K562 (cell line): ENCODE results near the gene MLLT1. TPM values are rescaled to one million over a fixed set of nuclear protein-coding genes. Genes with fewer than 3 reads are reported as not detected.
A peak's percentile ranks its signal among the peaks of the same experiment; 100 is the strongest.

ENCODE experiments used
- ATF1 ChIP-seq, 2 experiments: fragments of 450-650 bp in 1 of 2; IDR thresholded peaks; 2 replicates each; pipeline ENCODE4 v1.6.1; 2016; ENCODE audit warnings: missing compliant biosample characterization in 1 of 2, missing genetic modification characterization in 1 of 2
- CBX1 ChIP-seq: sonication (generic); IDR thresholded peaks from 2 replicates; pipeline ENCODE4 v1.6.1; 2016; ENCODE audit warnings: antibody characterized with exemption, low read depth, mild to moderate bottlenecking
- CBX2 ChIP-seq: fragments of 200-600 bp; sonication (generic); IDR thresholded peaks from one replicate; pipeline ENCODE4 v1.6.1; 2012; ENCODE audit warnings: mild to moderate bottlenecking, low read length, inconsistent platforms; ENCODE audit not compliant: insufficient read depth, poor library complexity, severe bottlenecking
- EHMT2 ChIP-seq: fragments of 450-650 bp; IDR thresholded peaks from 2 replicates; pipeline ENCODE4 v1.6.1; 2018; ENCODE audit warnings: antibody characterized with exemption
- ELF4 ChIP-seq: fragments of 450-650 bp; formaldehyde crosslinking; IDR thresholded peaks from 2 replicates; pipeline ENCODE4 v1.4.0; 2022; ENCODE audit warnings: missing genetic modification characterization
- HMGN3 ChIP-seq: IDR thresholded peaks from 2 replicates; pipeline ENCODE4 v1.6.1; 2011; ENCODE audit warnings: borderline replicate concordance, low read depth, mild to moderate bottlenecking, mixed read lengths, low read length; ENCODE audit not compliant: insufficient read length; ENCODE audit errors: extremely low read depth
- NR2C1 ChIP-seq, 2 experiments: fragments of 450-650 bp; IDR thresholded peaks; 2 replicates each; pipeline ENCODE4 v1.6.1; 2017; ENCODE audit warnings: mild to moderate bottlenecking in 2 of 2, antibody characterized with exemption in 1 of 2, inconsistent platforms in 1 of 2, missing compliant biosample characterization in 1 of 2, missing genetic modification characterization in 1 of 2
- NRF1 ChIP-seq, 2 experiments: fragments of 450-650 bp; IDR thresholded peaks in 1 of 2; conservative IDR thresholded peaks in 1 of 2; 2 replicates each; pipeline ENCODE4 v1.6.1; 2014; ENCODE audit warnings: mild to moderate bottlenecking in 2 of 2
- PHB ChIP-seq: fragments of 250-450 bp; sonication (Bioruptor Pico); IDR thresholded peaks from 2 replicates; pipeline ENCODE4 v1.5.0; 2021
- RAD21 ChIP-seq, 2 experiments: fragments of 250-450 bp in 1 of 2; fragments of 450-650 bp in 1 of 2; sonication (Bioruptor Pico) in 1 of 2; formaldehyde crosslinking in 1 of 2; IDR thresholded peaks in 1 of 2; conservative IDR thresholded peaks in 1 of 2; 2 replicates each; pipeline versions ENCODE4 v1.4.0 to v1.8.0; 2020 to 2022; ENCODE audit warnings: mild to moderate bottlenecking in 2 of 2, moderate library complexity in 1 of 2
- RBBP5 ChIP-seq: fragments of 200-600 bp; sonication (generic); IDR thresholded peaks from 2 replicates; pipeline ENCODE4 v1.6.1; 2012; ENCODE audit warnings: borderline replicate concordance, mild to moderate bottlenecking, low read length, control low read depth, inconsistent platforms; ENCODE audit not compliant: insufficient read depth, poor library complexity, severe bottlenecking
- SRSF3 ChIP-seq: fragments of 200-400 bp; formaldehyde crosslinking; IDR thresholded peaks from 2 replicates; pipeline ENCODE4 v1.6.1; 2016; ENCODE audit warnings: mild to moderate bottlenecking, low read length, moderate library complexity; ENCODE audit not compliant: insufficient read depth
- TARDBP ChIP-seq: fragments of 450-650 bp; IDR thresholded peaks from 2 replicates; pipeline ENCODE4 v1.6.1; 2016
- ZNF175 ChIP-seq: fragments of 200-800 bp; sonication (Bioruptor generic); IDR thresholded peaks from 2 replicates; pipeline ENCODE4 v1.6.1; 2016; ENCODE audit warnings: low read depth, mild to moderate bottlenecking, missing genetic modification characterization, missing compliant biosample characterization
- ZNF347 ChIP-seq: fragments of 450-650 bp; formaldehyde crosslinking; IDR thresholded peaks from 2 replicates; pipeline ENCODE4 v1.4.0; 2020; ENCODE audit warnings: low read depth, mild to moderate bottlenecking, moderate library complexity
- ZNF436 ChIP-seq: fragments of 250-450, 450-650 bp; sonication (Bioruptor Pico); formaldehyde crosslinking; IDR thresholded peaks from 2 replicates; pipeline ENCODE4 v1.7.0; 2020; ENCODE audit warnings: mild to moderate bottlenecking
- ZNF696 ChIP-seq: fragments of 250-450 bp; sonication (Bioruptor Pico); conservative IDR thresholded peaks from 2 replicates; pipeline ENCODE4 v1.4.0; 2020; ENCODE audit warnings: mild to moderate bottlenecking, moderate library complexity
- polyA plus RNA-seq, 8 experiments: library from polyadenylated mRNA; depleted of rRNA in 4 of 8; stranded (reverse) in 5 of 8; unstranded in 3 of 8; fragments of >200 nt; fragmentation: Nextera tagmentation in 2 of 8; fragmentation: Illumina TruSeq in 1 of 8; extraction: Ambion mirVana in 2 of 8; extraction: Trizol in 1 of 8; gene quantifications; 2 replicates each; pipeline versions ENCODE4 v1.2.1 to v1.2.3, GENCODE V29; 2011 to 2014; ENCODE audit warnings: inconsistent platforms in 1 of 8, missing spikeins in 1 of 8
- total RNA-seq, 7 experiments: library from RNA; depleted of rRNA in 6 of 7; stranded (reverse); fragments of >200 nt in 6 of 7; fragmentation: Illumina TruSeq in 2 of 7; extraction: Trizol in 2 of 7; gene quantifications; 2 replicates each; pipeline versions ENCODE4 v1.2.1 to v1.2.3, GENCODE V29; 2011 to 2021; ENCODE audit warnings: low replicate concordance in 1 of 7
- TF ChIP-seq, protein P1 (sequence below): fragments of 450-650 bp; IDR thresholded peaks from 2 replicates; pipeline ENCODE4 v1.6.1; 2017; ENCODE audit warnings: antibody characterized with exemption
- TF ChIP-seq, protein P2 (sequence below): sonication (generic); formaldehyde crosslinking; IDR thresholded peaks from 2 replicates; pipeline ENCODE4 v1.5.0; 2020; ENCODE audit warnings: missing genetic modification reagents
- TF ChIP-seq, protein P3 (sequence below): fragments of 250-450 bp; sonication (Bioruptor Pico); IDR thresholded peaks from 2 replicates; pipeline ENCODE4 v1.6.1; 2021; ENCODE audit warnings: mild to moderate bottlenecking
- TF ChIP-seq, protein P4 (sequence below): conservative IDR thresholded peaks from 2 replicates; pipeline ENCODE4 v1.6.1; 2011; ENCODE audit warnings: low read depth, mild to moderate bottlenecking, low read length; ENCODE audit not compliant: control insufficient read depth

The MLLT1 gene
- total and polyA plus RNA-seq, 9 of the 15 experiments (the other 6 are each of a cell fraction or from before 2014, with no cell fraction given): 0.23 to 63.5 (median 15.4) TPM

DNA sequence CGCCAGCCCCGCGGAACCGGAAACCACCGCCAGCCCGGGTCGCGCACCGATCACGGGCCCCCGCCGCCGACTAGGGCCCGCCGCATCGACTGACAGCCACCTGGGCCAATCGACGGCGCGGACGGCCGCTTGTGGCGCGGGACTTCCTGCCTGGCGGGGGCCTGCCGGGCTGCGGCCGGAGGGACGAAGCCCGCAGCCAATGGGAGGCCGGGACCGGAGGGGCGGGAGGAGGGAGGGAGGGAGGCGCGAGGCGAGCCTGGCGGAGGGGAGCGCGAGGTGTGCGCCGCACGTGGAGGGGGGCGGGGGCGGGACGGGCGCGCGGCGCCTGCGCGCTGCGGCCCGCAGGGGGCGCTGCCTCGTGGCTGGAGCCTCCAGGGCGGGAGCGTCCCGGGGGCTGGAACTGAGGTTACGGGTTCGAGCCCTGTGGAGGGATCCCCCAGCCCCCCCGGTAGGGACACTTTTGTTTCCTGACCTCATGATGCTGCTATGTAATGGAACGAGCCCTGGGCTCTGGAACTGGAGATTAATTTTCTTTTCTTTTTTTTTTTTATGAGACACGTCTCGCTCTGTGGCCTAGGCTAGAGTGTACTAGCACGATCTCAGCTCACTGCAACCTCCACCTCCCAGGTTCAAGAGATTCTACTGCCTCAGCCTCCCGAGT is at the start of gene MLLT1 (continued):
- no peak for TF ChIP-seq TARDBP
- no peak for TF ChIP-seq ZNF347 (CRISPR knock-in tag)
- no peak for TF ChIP-seq ZNF696 (CRISPR knock-in tag)
- TF ChIP-seq SRSF3: no peak
- no peak for TF ChIP-seq ATF1 (CRISPR knock-in tag; IDR thresholded peaks at IDR 0.05)
- 0 out of 2 replicates have a peak, but pooled peaks have one; percentile 27 for TF ChIP-seq ATF1 (tag; IDR thresholded peaks at IDR 0.05)
- TF ChIP-seq ZNF175 (CRISPR knock-in tag): no peak
- TF ChIP-seq RBBP5: peak; percentile 39
- TF ChIP-seq, protein P1, sequence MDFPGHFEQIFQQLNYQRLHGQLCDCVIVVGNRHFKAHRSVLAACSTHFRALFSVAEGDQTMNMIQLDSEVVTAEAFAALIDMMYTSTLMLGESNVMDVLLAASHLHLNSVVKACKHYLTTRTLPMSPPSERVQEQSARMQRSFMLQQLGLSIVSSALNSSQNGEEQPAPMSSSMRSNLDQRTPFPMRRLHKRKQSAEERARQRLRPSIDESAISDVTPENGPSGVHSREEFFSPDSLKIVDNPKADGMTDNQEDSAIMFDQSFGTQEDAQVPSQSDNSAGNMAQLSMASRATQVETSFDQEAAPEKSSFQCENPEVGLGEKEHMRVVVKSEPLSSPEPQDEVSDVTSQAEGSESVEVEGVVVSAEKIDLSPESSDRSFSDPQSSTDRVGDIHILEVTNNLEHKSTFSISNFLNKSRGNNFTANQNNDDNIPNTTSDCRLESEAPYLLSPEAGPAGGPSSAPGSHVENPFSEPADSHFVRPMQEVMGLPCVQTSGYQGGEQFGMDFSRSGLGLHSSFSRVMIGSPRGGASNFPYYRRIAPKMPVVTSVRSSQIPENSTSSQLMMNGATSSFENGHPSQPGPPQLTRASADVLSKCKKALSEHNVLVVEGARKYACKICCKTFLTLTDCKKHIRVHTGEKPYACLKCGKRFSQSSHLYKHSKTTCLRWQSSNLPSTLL: no peak
- TF ChIP-seq CBX1: peak; percentile 96
- peak in 1 of 2 experiments; percentile 38; a peak in 2 of 4 replicates for TF ChIP-seq NRF1 (conservative IDR thresholded peaks at IDR 0.05 in 1 of 2, IDR thresholded peaks at IDR 0.05 in 1 of 2)
- TF ChIP-seq HMGN3: peak; percentile 62
- TF ChIP-seq NR2C1 (IDR thresholded peaks at IDR 0.05): no peak
- TF ChIP-seq NR2C1 (tag; IDR thresholded peaks at IDR 0.05): no peak
- TF ChIP-seq ZNF436 (CRISPR knock-in tag): no peak
- TF ChIP-seq CBX2: no peak
- TF ChIP-seq, protein P2, sequence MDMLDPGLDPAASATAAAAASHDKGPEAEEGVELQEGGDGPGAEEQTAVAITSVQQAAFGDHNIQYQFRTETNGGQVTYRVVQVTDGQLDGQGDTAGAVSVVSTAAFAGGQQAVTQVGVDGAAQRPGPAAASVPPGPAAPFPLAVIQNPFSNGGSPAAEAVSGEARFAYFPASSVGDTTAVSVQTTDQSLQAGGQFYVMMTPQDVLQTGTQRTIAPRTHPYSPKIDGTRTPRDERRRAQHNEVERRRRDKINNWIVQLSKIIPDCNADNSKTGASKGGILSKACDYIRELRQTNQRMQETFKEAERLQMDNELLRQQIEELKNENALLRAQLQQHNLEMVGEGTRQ: peak; percentile 58
- TF ChIP-seq PHB (CRISPR knock-in tag): no peak
- TF ChIP-seq, protein P3, sequence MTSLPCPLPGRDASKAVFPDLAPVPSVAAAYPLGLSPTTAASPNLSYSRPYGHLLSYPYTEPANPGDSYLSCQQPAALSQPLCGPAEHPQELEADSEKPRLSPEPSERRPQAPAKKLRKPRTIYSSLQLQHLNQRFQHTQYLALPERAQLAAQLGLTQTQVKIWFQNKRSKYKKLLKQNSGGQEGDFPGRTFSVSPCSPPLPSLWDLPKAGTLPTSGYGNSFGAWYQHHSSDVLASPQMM (CRISPR knock-in tag): no peak
- 0 out of 2 replicates have a peak, but pooled peaks have one; percentile 12 for TF ChIP-seq EHMT2
- no peak for TF ChIP-seq ELF4 (CRISPR knock-in tag)
- TF ChIP-seq, protein P4, sequence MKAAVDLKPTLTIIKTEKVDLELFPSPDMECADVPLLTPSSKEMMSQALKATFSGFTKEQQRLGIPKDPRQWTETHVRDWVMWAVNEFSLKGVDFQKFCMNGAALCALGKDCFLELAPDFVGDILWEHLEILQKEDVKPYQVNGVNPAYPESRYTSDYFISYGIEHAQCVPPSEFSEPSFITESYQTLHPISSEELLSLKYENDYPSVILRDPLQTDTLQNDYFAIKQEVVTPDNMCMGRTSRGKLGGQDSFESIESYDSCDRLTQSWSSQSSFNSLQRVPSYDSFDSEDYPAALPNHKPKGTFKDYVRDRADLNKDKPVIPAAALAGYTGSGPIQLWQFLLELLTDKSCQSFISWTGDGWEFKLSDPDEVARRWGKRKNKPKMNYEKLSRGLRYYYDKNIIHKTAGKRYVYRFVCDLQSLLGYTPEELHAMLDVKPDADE: peak; percentile 56; the same call in 1 of the 2 replicates
- TF ChIP-seq RAD21 (CRISPR knock-in tag; conservative IDR thresholded peaks at IDR 0.05 in 1 of 2, IDR thresholded peaks at IDR 0.05 in 1 of 2): peak; percentile 24 to 37; a peak in 2 of 4 replicates
